ENCODE results near the gene NUDT19. TPM values are rescaled to one million over a fixed set of nuclear protein-coding genes. Genes with fewer than 3 reads are reported as not detected.
"Not testable (repeated sequence)": the region's sequence is repeated elsewhere in the genome, so short reads cannot be mapped to it uniquely, and the experiment has no call there.

NUDT19 gene
- total RNA-seq, 1 experiment from 2014 or later, result 26.7 TPM

GRCh38 chr19:32700129-32700528 is 8.5 kb downstream of the NUDT19 start:
- peaks cover 50% of the 10 kb centered on the region for H3K36me3 ChIP-seq (ENCODE audit: low read depth)
- H3K27ac ChIP-seq; DNase-seq; intact Hi-C loops (cut with micrococcal nuclease; ENCODE audit: unreplicated experiment); H3K27me3 ChIP-seq (ENCODE audit: insufficient read depth, low read depth); H3K9me2 ChIP-seq (ENCODE audit: insufficient read depth); H3K4me2 ChIP-seq; H2AFZ ChIP-seq; H3K4me3 ChIP-seq; BruUV-seq (replicated peaks); H3K4me1 ChIP-seq (replicated peaks; ENCODE audit: insufficient read depth); H4K20me1 ChIP-seq (ENCODE audit: insufficient read depth); CTCF ChIA-PET: not testable (repeated sequence)
- peaks cover 94% of the 10 kb centered on the region for H3K79me2 ChIP-seq (ENCODE audit: low read depth)
- peaks cover 11% of the 10 kb centered on the region; the same call in 1 of the 2 replicates for H3F3A ChIP-seq (ENCODE audit: insufficient read depth, low read depth)
- POLR2A ChIA-PET (ENCODE audit: unreplicated experiment), result interaction anchor here (1.1 kb wide), 1 partner anchor 8 kb away, joined by 8 read pairs; no protein-coding TSS in a partner anchor
- peaks cover 19% of the 10 kb centered on the region; the same call in 1 of the 2 replicates for H3K9me3 ChIP-seq (ENCODE audit: insufficient read depth, low read depth)

GRCh38 chr19:32702010-32702409 is 10.4 kb downstream of the NUDT19 start:
- no peak overlapping the region for H3K27ac ChIP-seq
- intact Hi-C loops (cut with micrococcal nuclease; ENCODE audit: unreplicated experiment), result no loop called here
- DNase-seq, result no peak
- TF ChIP-seq EZH2 (IDR thresholded peaks at IDR 0.05; ENCODE audit: low read depth), result no peak
- peaks cover 15% of the 10 kb centered on the region for H4K20me1 ChIP-seq (ENCODE audit: insufficient read depth)
- peaks cover 94% of the 10 kb centered on the region for H3K79me2 ChIP-seq (ENCODE audit: low read depth)
- ChIA-PET CTCF (no interaction called here), POLR2A (ENCODE audit: unreplicated experiment) (no interaction called here)
- H3K9me2 ChIP-seq (ENCODE audit: insufficient read depth), result no peaks in the 10 kb centered on the region
- H3K4me3 ChIP-seq, result no peak overlapping the region
- no peak overlapping the region for H3K4me2 ChIP-seq
- H3F3A ChIP-seq (ENCODE audit: insufficient read depth, low read depth), result peaks cover 11% of the 10 kb centered on the region; the same call in 1 of the 2 replicates
- peaks cover 52% of the 10 kb centered on the region for H3K36me3 ChIP-seq (ENCODE audit: low read depth)
- no peak overlapping the region for H2AFZ ChIP-seq
- peaks cover 6% of the 10 kb centered on the region; the same call in 1 of the 2 replicates for H3K4me1 ChIP-seq (replicated peaks; ENCODE audit: insufficient read depth)
- peaks cover 19% of the 10 kb centered on the region; the same call in 1 of the 2 replicates for H3K9me3 ChIP-seq (ENCODE audit: insufficient read depth, low read depth)
- BruUV-seq (replicated peaks), result no TSS peak
- no peaks in the 10 kb centered on the region for H3K27me3 ChIP-seq (ENCODE audit: insufficient read depth, low read depth)

- intact Hi-C loops (cut with micrococcal nuclease; ENCODE audit: unreplicated experiment); H3K9me2 ChIP-seq (ENCODE audit: insufficient read depth); DNase-seq; H3K4me1 ChIP-seq (replicated peaks; ENCODE audit: insufficient read depth); POLR2A ChIA-PET (ENCODE audit: unreplicated experiment); H3K4me2 ChIP-seq; CTCF ChIA-PET; H2AFZ ChIP-seq; H3K27ac ChIP-seq; H3K4me3 ChIP-seq; BruUV-seq (replicated peaks); H3K27me3 ChIP-seq (ENCODE audit: insufficient read depth, low read depth): not testable (repeated sequence)
- peaks cover 86% of the 10 kb centered on the region for H3K79me2 ChIP-seq (ENCODE audit: low read depth)
- peaks cover 26% of the 10 kb centered on the region for H4K20me1 ChIP-seq (ENCODE audit: insufficient read depth)
- H3K9me3 ChIP-seq (ENCODE audit: insufficient read depth, low read depth), result peaks cover 19% of the 10 kb centered on the region; the same call in 1 of the 2 replicates
- peaks cover 11% of the 10 kb centered on the region; the same call in 1 of the 2 replicates for H3F3A ChIP-seq (ENCODE audit: insufficient read depth, low read depth)
- peaks cover 48% of the 10 kb centered on the region for H3K36me3 ChIP-seq (ENCODE audit: low read depth)
These were observed 12.4 kb downstream of the NUDT19 start for GRCh38 chr19:32704006-32704405.

- Histone ChIP-seq H3K9me3 (ENCODE audit: insufficient read depth, low read depth) (peaks cover 10% of the 10 kb centered on the region; the same call in 1 of the 2 replicates), H3K4me2 (no peak overlapping the region), H2AFZ (no peak overlapping the region), H3K4me1 (replicated peaks; ENCODE audit: insufficient read depth) (no peaks in the 10 kb centered on the region), H3K27me3 (ENCODE audit: insufficient read depth, low read depth) (no peaks in the 10 kb centered on the region), H3K9me2 (ENCODE audit: insufficient read depth) (no peaks in the 10 kb centered on the region), H3K36me3 (ENCODE audit: low read depth) (peaks cover 38% of the 10 kb centered on the region), H3F3A (ENCODE audit: insufficient read depth, low read depth) (no peaks in the 10 kb centered on the region), H3K79me2 (ENCODE audit: low read depth) (peaks cover 46% of the 10 kb centered on the region), H4K20me1 (ENCODE audit: insufficient read depth) (peaks cover 28% of the 10 kb centered on the region), H3K4me3 (no peak overlapping the region), H3K27ac (no peak overlapping the region)
- intact Hi-C loops (cut with micrococcal nuclease; ENCODE audit: unreplicated experiment), result no loop called here
- TF ChIP-seq EZH2 (IDR thresholded peaks at IDR 0.05; ENCODE audit: low read depth) (no peak), CTCF (conservative IDR thresholded peaks at IDR 0.05) (no peak)
- ChIA-PET POLR2A (ENCODE audit: unreplicated experiment) (no interaction called here), CTCF (no interaction called here)
- DNase-seq, result no peak
- no TSS peak for BruUV-seq (replicated peaks)
These were observed 16.8 kb downstream of the NUDT19 start for GRCh38 chr19:32708457-32708856.
